ENCODE data around the gene RO60.

DNA sequence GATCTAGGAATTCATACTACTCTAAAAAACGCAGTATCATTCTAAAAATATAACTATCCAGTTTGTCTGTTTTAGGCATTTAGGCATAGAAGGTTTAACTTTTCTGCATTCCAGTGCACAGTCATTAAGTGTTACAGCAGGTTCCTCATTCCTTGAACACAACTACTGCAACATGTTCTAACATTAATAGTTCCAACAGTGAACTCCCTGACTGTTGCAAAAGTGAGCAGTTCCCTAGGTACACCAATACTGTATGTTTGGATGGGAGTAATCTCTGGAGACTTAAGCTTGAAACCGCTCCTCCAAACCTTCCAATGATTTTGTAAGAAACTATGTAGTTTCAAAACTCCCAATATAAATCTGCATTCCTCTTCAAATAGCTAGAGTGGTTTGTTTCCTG is 46.4 kb upstream of the RO60 start:
- TF ChIP-seq, protein P1, sequence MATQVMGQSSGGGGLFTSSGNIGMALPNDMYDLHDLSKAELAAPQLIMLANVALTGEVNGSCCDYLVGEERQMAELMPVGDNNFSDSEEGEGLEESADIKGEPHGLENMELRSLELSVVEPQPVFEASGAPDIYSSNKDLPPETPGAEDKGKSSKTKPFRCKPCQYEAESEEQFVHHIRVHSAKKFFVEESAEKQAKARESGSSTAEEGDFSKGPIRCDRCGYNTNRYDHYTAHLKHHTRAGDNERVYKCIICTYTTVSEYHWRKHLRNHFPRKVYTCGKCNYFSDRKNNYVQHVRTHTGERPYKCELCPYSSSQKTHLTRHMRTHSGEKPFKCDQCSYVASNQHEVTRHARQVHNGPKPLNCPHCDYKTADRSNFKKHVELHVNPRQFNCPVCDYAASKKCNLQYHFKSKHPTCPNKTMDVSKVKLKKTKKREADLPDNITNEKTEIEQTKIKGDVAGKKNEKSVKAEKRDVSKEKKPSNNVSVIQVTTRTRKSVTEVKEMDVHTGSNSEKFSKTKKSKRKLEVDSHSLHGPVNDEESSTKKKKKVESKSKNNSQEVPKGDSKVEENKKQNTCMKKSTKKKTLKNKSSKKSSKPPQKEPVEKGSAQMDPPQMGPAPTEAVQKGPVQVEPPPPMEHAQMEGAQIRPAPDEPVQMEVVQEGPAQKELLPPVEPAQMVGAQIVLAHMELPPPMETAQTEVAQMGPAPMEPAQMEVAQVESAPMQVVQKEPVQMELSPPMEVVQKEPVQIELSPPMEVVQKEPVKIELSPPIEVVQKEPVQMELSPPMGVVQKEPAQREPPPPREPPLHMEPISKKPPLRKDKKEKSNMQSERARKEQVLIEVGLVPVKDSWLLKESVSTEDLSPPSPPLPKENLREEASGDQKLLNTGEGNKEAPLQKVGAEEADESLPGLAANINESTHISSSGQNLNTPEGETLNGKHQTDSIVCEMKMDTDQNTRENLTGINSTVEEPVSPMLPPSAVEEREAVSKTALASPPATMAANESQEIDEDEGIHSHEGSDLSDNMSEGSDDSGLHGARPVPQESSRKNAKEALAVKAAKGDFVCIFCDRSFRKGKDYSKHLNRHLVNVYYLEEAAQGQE (IDR thresholded peaks at IDR 0.05; ENCODE audit: low read depth), result no peak
- TF ChIP-seq, protein P2, sequence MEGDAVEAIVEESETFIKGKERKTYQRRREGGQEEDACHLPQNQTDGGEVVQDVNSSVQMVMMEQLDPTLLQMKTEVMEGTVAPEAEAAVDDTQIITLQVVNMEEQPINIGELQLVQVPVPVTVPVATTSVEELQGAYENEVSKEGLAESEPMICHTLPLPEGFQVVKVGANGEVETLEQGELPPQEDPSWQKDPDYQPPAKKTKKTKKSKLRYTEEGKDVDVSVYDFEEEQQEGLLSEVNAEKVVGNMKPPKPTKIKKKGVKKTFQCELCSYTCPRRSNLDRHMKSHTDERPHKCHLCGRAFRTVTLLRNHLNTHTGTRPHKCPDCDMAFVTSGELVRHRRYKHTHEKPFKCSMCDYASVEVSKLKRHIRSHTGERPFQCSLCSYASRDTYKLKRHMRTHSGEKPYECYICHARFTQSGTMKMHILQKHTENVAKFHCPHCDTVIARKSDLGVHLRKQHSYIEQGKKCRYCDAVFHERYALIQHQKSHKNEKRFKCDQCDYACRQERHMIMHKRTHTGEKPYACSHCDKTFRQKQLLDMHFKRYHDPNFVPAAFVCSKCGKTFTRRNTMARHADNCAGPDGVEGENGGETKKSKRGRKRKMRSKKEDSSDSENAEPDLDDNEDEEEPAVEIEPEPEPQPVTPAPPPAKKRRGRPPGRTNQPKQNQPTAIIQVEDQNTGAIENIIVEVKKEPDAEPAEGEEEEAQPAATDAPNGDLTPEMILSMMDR (IDR thresholded peaks at IDR 0.05 in 2 of 3, conservative IDR thresholded peaks at IDR 0.05 in 1 of 3; ENCODE audit: borderline replicate concordance in 1 of 3, insufficient read depth in 1 of 3, low read depth in 2 of 3, low read length in 2 of 3), result no peak
- TF ChIP-seq EZH2phosphoT487 (IDR thresholded peaks at IDR 0.05; ENCODE audit: borderline replicate concordance), result no peak
- no peak for TF ChIP-seq CEBPB (IDR thresholded peaks at IDR 0.05; ENCODE audit: low read depth)
- no peak for TF ChIP-seq JUND (IDR thresholded peaks at IDR 0.05)
- no peak for TF ChIP-seq FOSL1 (IDR thresholded peaks at IDR 0.05; ENCODE audit: low read depth)

Measured in HCT116 (cell line).